Progenitor cell of endocrine pancreas (in vitro differentiated cells): ENCODE data around the gene NDUFV3. TPM values are rescaled to one million over a fixed set of nuclear protein-coding genes. Genes with fewer than 3 reads are reported as not detected.
A peak's percentile ranks its signal among the peaks of the same experiment; 100 is the strongest.
"Not testable (repeated sequence)": the region's sequence is repeated elsewhere in the genome, so short reads cannot be mapped to it uniquely, and the experiment has no call there.

Source experiments
- DNase-seq: peaks from one replicate; pipeline ENCODE4 v3.0.0; 2021; ENCODE audit warnings: low spot score; ENCODE audit not compliant: unreplicated experiment
- H3K27ac Mint-ChIP-seq: 2 replicates; pipeline ENCODE4 v1.8.0; 2021; ENCODE audit warnings: mild to moderate bottlenecking, moderate library complexity, mixed read lengths
- H3K27me3 Mint-ChIP-seq: 2 replicates; pipeline ENCODE4 v1.8.0; 2021; ENCODE audit warnings: mixed read lengths
- H3K36me3 Mint-ChIP-seq: 2 replicates; pipeline ENCODE4 v1.8.0; 2022; ENCODE audit warnings: mixed read lengths; ENCODE audit not compliant: insufficient read depth
- H3K4me1 Mint-ChIP-seq: 2 replicates; pipeline ENCODE4 v1.8.0; 2021; ENCODE audit warnings: low read depth, mixed read lengths
- H3K4me3 Mint-ChIP-seq: 2 replicates; pipeline ENCODE4 v1.8.0; 2021; ENCODE audit warnings: low read depth, mild to moderate bottlenecking, moderate library complexity, mixed read lengths
- H3K9me3 Mint-ChIP-seq: 2 replicates; pipeline ENCODE4 v1.8.0; 2021; ENCODE audit warnings: low read depth, mixed read lengths
- microRNA-seq: library from miRNA; unstranded; fragments of <30 nt; microRNA quantifications from one replicate; pipeline ENCODE4 v1.1.0, GENCODE V29; 2020; ENCODE audit warnings: borderline number of aligned reads; ENCODE audit not compliant: unreplicated experiment
- total RNA-seq: library from RNA; stranded (reverse); gene quantifications from 2 replicates; pipeline ENCODE4 v1.2.1, GENCODE V29; 2021
- TF ChIP-seq, protein P1 (sequence below): fragments of 200-600 bp; sonication (generic); IDR thresholded peaks from one replicate; pipeline ENCODE4 v1.5.0; 2021; ENCODE audit warnings: antibody characterized with exemption, mild to moderate bottlenecking; ENCODE audit not compliant: unreplicated experiment

The NDUFV3 gene
- total RNA-seq, 1 donor from 2014 or later: 31.2 TPM

DNA sequence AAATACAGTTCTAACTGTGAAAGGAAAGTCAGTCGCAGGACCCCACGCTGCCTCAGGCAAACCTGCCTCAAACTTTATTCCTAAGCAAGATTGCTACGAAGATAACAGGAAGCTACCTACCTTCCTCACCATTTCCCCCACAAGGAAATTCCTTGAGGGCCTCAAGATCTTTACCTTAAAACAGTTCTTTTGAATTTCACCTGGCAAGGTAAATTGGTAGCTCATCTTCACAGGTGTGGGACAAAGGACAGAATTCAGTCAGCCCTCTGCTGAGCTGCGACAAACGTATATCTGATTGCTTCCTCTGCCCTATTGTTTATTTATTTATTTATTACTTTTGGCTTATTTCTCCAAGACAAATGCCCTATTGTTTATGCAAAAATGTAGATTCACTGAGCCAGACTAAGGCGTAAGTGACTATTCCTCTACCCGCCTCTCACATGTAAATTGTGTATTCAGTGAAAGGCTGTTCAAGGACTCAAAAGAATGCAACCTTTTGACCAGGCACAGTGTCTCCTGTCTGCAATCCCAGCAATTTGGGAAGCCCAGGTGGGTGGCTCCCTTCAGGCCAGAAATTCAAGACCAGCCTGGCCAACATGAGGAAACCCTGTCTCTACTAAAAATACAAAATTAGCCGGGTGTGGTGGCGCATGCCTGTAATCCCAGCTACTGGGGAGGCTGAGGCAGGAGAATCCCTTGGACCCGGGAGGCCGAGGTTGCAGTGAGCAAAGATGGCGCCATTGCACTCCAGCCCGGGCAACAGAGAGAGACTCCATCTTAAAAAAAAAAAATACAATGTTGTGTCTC, 63.9 kb downstream of the NDUFV3 start:
- H3K27ac Mint-ChIP-seq: peak overlapping the region; percentile 77
- peaks cover 6% of the 10 kb centered on the region for H3K9me3 Mint-ChIP-seq
- no peaks in the 10 kb centered on the region for H3K36me3 Mint-ChIP-seq
- no peak overlapping the region for H3K4me3 Mint-ChIP-seq
- H3K27me3 Mint-ChIP-seq: no peaks in the 10 kb centered on the region
- TF ChIP-seq, protein P1, sequence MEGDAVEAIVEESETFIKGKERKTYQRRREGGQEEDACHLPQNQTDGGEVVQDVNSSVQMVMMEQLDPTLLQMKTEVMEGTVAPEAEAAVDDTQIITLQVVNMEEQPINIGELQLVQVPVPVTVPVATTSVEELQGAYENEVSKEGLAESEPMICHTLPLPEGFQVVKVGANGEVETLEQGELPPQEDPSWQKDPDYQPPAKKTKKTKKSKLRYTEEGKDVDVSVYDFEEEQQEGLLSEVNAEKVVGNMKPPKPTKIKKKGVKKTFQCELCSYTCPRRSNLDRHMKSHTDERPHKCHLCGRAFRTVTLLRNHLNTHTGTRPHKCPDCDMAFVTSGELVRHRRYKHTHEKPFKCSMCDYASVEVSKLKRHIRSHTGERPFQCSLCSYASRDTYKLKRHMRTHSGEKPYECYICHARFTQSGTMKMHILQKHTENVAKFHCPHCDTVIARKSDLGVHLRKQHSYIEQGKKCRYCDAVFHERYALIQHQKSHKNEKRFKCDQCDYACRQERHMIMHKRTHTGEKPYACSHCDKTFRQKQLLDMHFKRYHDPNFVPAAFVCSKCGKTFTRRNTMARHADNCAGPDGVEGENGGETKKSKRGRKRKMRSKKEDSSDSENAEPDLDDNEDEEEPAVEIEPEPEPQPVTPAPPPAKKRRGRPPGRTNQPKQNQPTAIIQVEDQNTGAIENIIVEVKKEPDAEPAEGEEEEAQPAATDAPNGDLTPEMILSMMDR: no peak
- no peak for DNase-seq
- H3K4me1 Mint-ChIP-seq: peaks cover 22% of the 10 kb centered on the region

DNA sequence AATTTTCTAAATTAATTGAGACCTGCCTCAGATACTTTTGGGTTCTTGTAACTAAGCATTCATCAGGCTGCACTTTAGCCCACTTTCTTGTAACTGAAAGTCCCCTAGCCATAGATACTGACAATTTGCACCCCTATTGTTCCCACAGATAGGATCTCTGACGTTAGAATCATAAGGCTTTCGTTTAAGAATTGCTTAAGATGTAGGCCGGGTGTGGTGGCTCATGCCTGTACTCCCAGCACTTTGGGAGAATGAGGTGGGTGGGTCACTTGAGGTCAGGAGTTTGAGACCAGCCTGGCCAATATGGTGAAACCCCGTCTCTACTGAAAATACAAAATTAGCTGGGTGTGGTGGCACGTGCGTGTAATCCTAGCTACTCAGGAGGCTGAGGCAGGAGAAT, 65.0 kb downstream of the NDUFV3 start:
- not testable (repeated sequence) for H3K36me3 Mint-ChIP-seq, H3K9me3 Mint-ChIP-seq, H3K27me3 Mint-ChIP-seq, DNase-seq, H3K27ac Mint-ChIP-seq, H3K4me3 Mint-ChIP-seq
- H3K4me1 Mint-ChIP-seq: peaks cover 22% of the 10 kb centered on the region

DNA sequence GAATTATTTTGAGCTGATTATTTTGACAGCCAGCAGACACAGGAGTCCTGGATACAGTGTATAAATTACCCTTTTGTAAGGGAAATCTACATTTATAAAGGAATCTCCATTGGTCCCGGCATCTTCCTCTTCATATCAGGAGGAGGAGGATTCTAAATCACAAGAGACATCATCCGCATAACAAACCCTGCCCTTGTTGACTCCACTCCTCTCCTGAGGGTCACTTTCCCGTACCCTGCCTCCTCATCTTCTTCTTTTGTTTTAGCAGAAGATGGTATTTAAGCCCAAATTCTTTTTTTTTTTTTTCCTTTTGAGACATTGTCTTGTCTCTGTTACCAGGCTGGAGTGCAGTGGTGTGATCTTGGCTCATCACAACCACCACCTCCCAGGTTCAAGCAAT, 66.6 kb downstream of the NDUFV3 start:
- Mint-ChIP-seq H3K27me3 (no peaks in the 10 kb centered on the region), H3K4me1 (peaks cover 22% of the 10 kb centered on the region), H3K36me3 (no peaks in the 10 kb centered on the region), H3K27ac (no peak overlapping the region), H3K9me3 (peaks cover 3% of the 10 kb centered on the region), H3K4me3 (no peak overlapping the region)
- no peak for DNase-seq
- TF ChIP-seq, protein P1: no peak

DNA sequence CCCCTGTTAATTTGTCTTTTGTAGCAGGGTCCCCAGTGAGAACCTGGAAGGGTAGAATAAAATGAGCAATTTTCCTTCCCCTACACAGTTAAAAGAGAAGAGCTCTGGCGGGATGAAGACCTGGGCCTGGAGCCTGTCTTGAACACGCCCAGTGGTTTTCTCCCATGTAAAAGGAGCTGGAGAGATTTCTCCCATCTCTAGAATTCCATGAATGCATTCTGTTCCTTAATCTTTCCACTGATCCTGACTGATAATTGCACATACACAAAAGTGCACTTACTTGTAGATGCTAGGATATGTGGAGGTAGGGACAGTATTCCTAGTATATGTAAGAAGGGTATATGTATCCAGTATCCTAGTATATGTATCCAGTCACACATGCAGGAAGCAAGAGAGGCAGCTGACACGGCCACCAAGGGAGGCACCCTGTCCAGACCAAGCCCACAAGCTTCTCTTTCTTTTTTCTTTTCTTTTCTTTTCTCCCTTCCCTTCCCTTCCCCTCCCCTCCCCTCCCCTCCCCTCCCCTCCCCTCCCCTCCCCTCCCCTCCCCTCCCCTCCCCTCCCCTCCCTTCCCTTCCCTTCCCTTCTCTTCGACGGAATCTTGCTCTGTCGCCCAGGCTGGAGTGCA, 69.4 kb downstream of the NDUFV3 start:
- Mint-ChIP-seq H3K4me3 (no peak overlapping the region), H3K27ac (peak overlapping the region; percentile 24), H3K36me3 (no peaks in the 10 kb centered on the region), H3K9me3 (no peaks in the 10 kb centered on the region), H3K27me3 (no peaks in the 10 kb centered on the region), H3K4me1 (peaks cover 3% of the 10 kb centered on the region)
- no peak for DNase-seq
- TF ChIP-seq, protein P1: no peak

Small RNA genes lying within 50 kb of the gene (microRNA-seq; reads per million reads assigned to microRNA genes)
- not detected for gene MIR5692B

Other genes with a start within 250 kb of the NDUFV3 start
- 50.8 and 57.0 TPM in 2 replicates for gene PDE9A, start 239.7 kb upstream of the NDUFV3 start, total RNA-seq
- gene WDR4, start 13.8 kb upstream of the NDUFV3 start, total RNA-seq: 21.4 and 22.5 TPM in 2 replicates
- gene ERVH48-1, start 32.3 kb downstream of the NDUFV3 start, total RNA-seq: 0.91 and 1.5 TPM in 2 replicates
- 27.7 and 30.1 TPM in 2 replicates for gene PKNOX1, start 81.3 kb downstream of the NDUFV3 start, total RNA-seq
- gene CBS, start 182.5 kb downstream of the NDUFV3 start, total RNA-seq: 160 and 184 TPM in 2 replicates
- gene U2AF1, start 214.3 kb downstream of the NDUFV3 start, total RNA-seq: 41.1 and 46.8 TPM in 2 replicates